Psoas muscle (tissue), 8 donors: Measurements from ENCODE around the gene PTCD2. TPM values are rescaled to one million over a fixed set of nuclear protein-coding genes. Genes with fewer than 3 reads are reported as not detected.

Experiments
- ATAC-seq, 4 donors: fragments of 200-7000 bp; cut with Tn5 transposase; one replicate each; pipeline ENCODE4 v1.9.1; 2020; ENCODE audit warnings: moderate library complexity in 3 of 4, mild to moderate bottlenecking in 2 of 4
- DNase-seq, 2 donors: peaks; one replicate each; pipeline ENCODE4 v3.0.0-alpha.2; 2020
- H3K27ac ChIP-seq: fragments of 200-600 bp; one replicate; pipeline ENCODE4 v1.8.0; 2022
- H3K27me3 ChIP-seq, 3 donors: fragments of 200-600 bp in 1 of 3; one replicate each; pipeline versions ENCODE4 v1.6.1 to v1.8.0; 2013 to 2022; ENCODE audit warnings: low read length in 2 of 3, mild to moderate bottlenecking in 2 of 3, moderate library complexity in 1 of 3; ENCODE audit not compliant: insufficient read depth in 3 of 3
- H3K36me3 ChIP-seq, 2 donors: fragments of 200-600 bp in 1 of 2; one replicate each; pipeline versions ENCODE4 v1.6.1 to v1.8.0; 2013 to 2022; ENCODE audit warnings: low read depth in 1 of 2, mild to moderate bottlenecking in 1 of 2, moderate library complexity in 1 of 2; ENCODE audit not compliant: insufficient read depth in 1 of 2
- H3K4me1 ChIP-seq: fragments of 200-600 bp; one replicate; pipeline ENCODE4 v1.8.0; 2022
- H3K4me3 ChIP-seq: fragments of 200-600 bp; one replicate; pipeline ENCODE4 v1.8.0; 2022; ENCODE audit warnings: mild to moderate bottlenecking
- H3K9me3 ChIP-seq: fragments of 200-600 bp; one replicate; pipeline ENCODE4 v1.8.0; 2022
- CTCF ChIP-seq: fragments of 200-600 bp; IDR thresholded peaks from one replicate; pipeline ENCODE4 v1.8.0; 2022; ENCODE audit warnings: antibody characterized with exemption
- WGBS, 3 donors: extraction: QIAGEN DNeasy Blood & Tissue Kit; methylation state at CpG; one replicate each; pipeline versions ENCODE4 v1.1.6 to v1.1.7; 2013; 5-methylcytosine and 5-hydroxymethylcytosine counted together
- intact Hi-C, 2 donors: fragments of 100-400 bp; cut with DNase I; formaldehyde crosslinking; loops; one replicate each; pipeline versions ENCODE4 v1.11.0 to v1.14.2; 2022
- polyA plus RNA-seq, 3 donors: library from polyadenylated mRNA; stranded (reverse); fragments of 200-250 nt; gene quantifications; one replicate each; pipeline ENCODE4 v1.2.3, GENCODE V29; 2013
- total RNA-seq, 4 donors: library from RNA; stranded (reverse); fragmentation: NEBNext Ultra II Directional in 2 of 4; extraction: Animal tissue kit (Norgen Biotek cat#: 25700) in 2 of 4; gene quantifications; one replicate each; pipeline versions ENCODE4 v1.2.1 to v1.2.4, GENCODE V29; 2021 to 2023
- donor health status: healthy with polysubstance abuse.
- donor health status: DM: no; HTN: no; CAD: no; lungs with moderate emphysema.
- donor health status: Bipolar disorder and iron deficiency.
- donor health status: healthy.
- donor health status: DM: yes; HTN: yes; CAD: no.
- donor health status: DM: no; HTN: no; CAD: no.
- donor health status: DM: no; HTN: no; CAD: no.
- donor health status: DM: yes; HTN: yes; CAD: no.

The PTCD2 gene
- total and polyA plus RNA-seq, 7 donors = 6.2 to 30.8 (median 12.8) TPM

GRCh38 chr5:72386639-72387038, 66.5 kb downstream of the PTCD2 start:
- DNase-seq (no peak), ATAC-seq (no peak)
- no peaks in the 10 kb centered on the region for H3K36me3 ChIP-seq
- H3K4me3 ChIP-seq = no peak overlapping the region
- intact Hi-C loops = no loop called here
- TF ChIP-seq CTCF = no peak
- H3K4me1 ChIP-seq = peaks cover 45% of the 10 kb centered on the region
- H3K27ac ChIP-seq = peak overlapping the region; percentile 54
- no peaks in the 10 kb centered on the region for H3K27me3 ChIP-seq
- 86 to 95% (median 92%) methylated on average over 1 of the region's 1 CpG for WGBS, 3 donors
- H3K9me3 ChIP-seq = no peaks in the 10 kb centered on the region

GRCh38 chr5:72387985-72388384, 67.8 kb downstream of the PTCD2 start:
- no peaks in the 10 kb centered on the region for H3K9me3 ChIP-seq
- no peaks in the 10 kb centered on the region for H3K36me3 ChIP-seq
- peak overlapping the region; percentile 54 for H3K27ac ChIP-seq
- no peak for TF ChIP-seq CTCF
- DNase-seq (no peak), ATAC-seq (no peak)
- peaks cover 56% of the 10 kb centered on the region for H3K4me1 ChIP-seq
- 23 to 35% (median 25%) methylated on average over 3 of the region's 3 CpGs for WGBS, 3 donors
- intact Hi-C loops = no loop called here
- no peak overlapping the region for H3K4me3 ChIP-seq
- H3K27me3 ChIP-seq = no peaks in the 10 kb centered on the region

- intact Hi-C loops = no loop called here
- Histone ChIP-seq H3K36me3 (no peaks in the 10 kb centered on the region), H3K4me3 (no peak overlapping the region), H3K4me1 (peaks cover 56% of the 10 kb centered on the region), H3K9me3 (no peaks in the 10 kb centered on the region), H3K27ac (peak overlapping the region; percentile 54), H3K27me3 (no peaks in the 10 kb centered on the region)
- TF ChIP-seq CTCF = no peak
- DNase-seq (peak; percentile 54 to 64), ATAC-seq (peak; percentile 32 to 68 (median 66))
- 42 to 55% (median 48%) methylated on average over 8 of the region's 8 CpGs for WGBS, 3 donors
These were observed 68.5 kb downstream of the PTCD2 start for GRCh38 chr5:72388646-72389045.

GRCh38 chr5:72390836-72391235, 70.7 kb downstream of the PTCD2 start:
- H3K4me1 ChIP-seq = peaks cover 56% of the 10 kb centered on the region
- no peak overlapping the region for H3K4me3 ChIP-seq
- no peaks in the 10 kb centered on the region for H3K27me3 ChIP-seq
- peak overlapping the region; percentile 88 for H3K27ac ChIP-seq
- H3K9me3 ChIP-seq = no peaks in the 10 kb centered on the region
- TF ChIP-seq CTCF = no peak
- ATAC-seq (peak in 1 of 4 donors; percentile 27), DNase-seq (no peak)
- H3K36me3 ChIP-seq = no peaks in the 10 kb centered on the region
- intact Hi-C loops = loop anchor here (5.0 kb wide), 1 partner anchor 36 kb away; no protein-coding TSS in a partner anchor

- peaks cover 47% of the 10 kb centered on the region for H3K4me1 ChIP-seq
- intact Hi-C loops = loop anchor here (5.0 kb wide), 1 partner anchor 35 kb away; no protein-coding TSS in a partner anchor
- H3K4me3 ChIP-seq = peak overlapping the region; percentile 17
- H3K27me3 ChIP-seq = no peaks in the 10 kb centered on the region
- 10 to 31% (median 18%) methylated on average over 1 of the region's 1 CpG for WGBS, 3 donors
- no peaks in the 10 kb centered on the region for H3K36me3 ChIP-seq
- DNase-seq (no peak), ATAC-seq (peak; percentile 87 to 95 (median 92))
- TF ChIP-seq CTCF = no peak
- H3K27ac ChIP-seq = peak overlapping the region; percentile 88
- H3K9me3 ChIP-seq = no peaks in the 10 kb centered on the region
These were observed 72.2 kb downstream of the PTCD2 start for GRCh38 chr5:72392326-72392733.
